HepG2 (cell line): Measurements from ENCODE around the gene PGAP3. TPM values are rescaled to one million over a fixed set of nuclear protein-coding genes. Genes with fewer than 3 reads are reported as not detected.

Experiments used
- GFI1 ChIP-seq: sonication (generic); formaldehyde crosslinking; IDR thresholded peaks from 2 replicates; pipeline ENCODE4 v1.5.0; 2020; ENCODE audit warnings: missing genetic modification reagents, mild to moderate bottlenecking, borderline replicate concordance
- HDAC1 ChIP-seq: sonication (generic); formaldehyde crosslinking; IDR thresholded peaks from 2 replicates; pipeline ENCODE4 v1.5.1; 2020; ENCODE audit warnings: mild to moderate bottlenecking, missing genetic modification reagents
- NFKB2 ChIP-seq: sonication (generic); formaldehyde crosslinking; IDR thresholded peaks from 2 replicates; pipeline ENCODE4 v1.4.0; 2020; ENCODE audit warnings: missing genetic modification reagents, borderline replicate concordance
- NR1H2 ChIP-seq: sonication (generic); formaldehyde crosslinking; IDR thresholded peaks from 2 replicates; pipeline ENCODE4 v1.8.1; 2022; ENCODE audit warnings: low read depth, missing genetic modification reagents, borderline replicate concordance
- RBM39 ChIP-seq: fragments of 200-400 bp; formaldehyde crosslinking; IDR thresholded peaks from one replicate; pipeline ENCODE4 v1.6.1; 2018; ENCODE audit warnings: antibody characterized with exemption, mild to moderate bottlenecking, low read depth, low read length; ENCODE audit not compliant: poor library complexity, severe bottlenecking
- SCMH1 ChIP-seq: sonication (generic); formaldehyde crosslinking; IDR thresholded peaks from 2 replicates; pipeline ENCODE4 v1.9.0; 2021; ENCODE audit warnings: missing genetic modification reagents, mild to moderate bottlenecking, borderline replicate concordance
- SOX6 ChIP-seq, 2 experiments: fragments of 450-650 bp in 1 of 2; sonication (generic) in 1 of 2; formaldehyde crosslinking in 1 of 2; IDR thresholded peaks; 2 replicates each; pipeline versions ENCODE4 v1.4.0 to v1.6.1; 2017 to 2020; ENCODE audit warnings: antibody characterized with exemption in 1 of 2, mild to moderate bottlenecking in 1 of 2, missing genetic modification reagents in 1 of 2
- THAP9 ChIP-seq: sonication (generic); formaldehyde crosslinking; IDR thresholded peaks from 2 replicates; pipeline ENCODE4; 2020; ENCODE audit warnings: missing genetic modification reagents, mild to moderate bottlenecking, borderline replicate concordance
- ZBTB39 ChIP-seq: sonication (generic); formaldehyde crosslinking; IDR thresholded peaks from 2 replicates; pipeline ENCODE4 v1.5.0; 2020; ENCODE audit warnings: missing genetic modification reagents
- ZBTB43 ChIP-seq: sonication (generic); formaldehyde crosslinking; conservative IDR thresholded peaks from 2 replicates; pipeline ENCODE4 v1.4.0; 2020; ENCODE audit warnings: missing genetic modification reagents
- ZNF142 ChIP-seq: sonication (generic); formaldehyde crosslinking; IDR thresholded peaks from 2 replicates; pipeline ENCODE4 v1.4.0; 2020; ENCODE audit warnings: missing genetic modification reagents
- polyA plus RNA-seq, 8 experiments: library from polyadenylated mRNA; depleted of rRNA in 3 of 8; stranded (reverse) in 7 of 8; unstranded in 1 of 8; fragments of >200 nt; fragmentation: Illumina TruSeq in 4 of 8; extraction: Trizol in 4 of 8; gene quantifications; 2 replicates each; pipeline versions ENCODE4 v1.2.1 to v1.2.3, GENCODE V29; 2011 to 2016; ENCODE audit warnings: low read depth in 4 of 8, missing spikeins in 1 of 8, mixed read lengths in 1 of 8; ENCODE audit not compliant: insufficient read depth in 1 of 8
- total RNA-seq, 5 experiments: library from RNA; depleted of rRNA; stranded (reverse); fragments of >200 nt; fragmentation: Illumina TruSeq; extraction: Trizol; gene quantifications; 2 replicates each; pipeline ENCODE4 v1.2.3, GENCODE V29; 2016; ENCODE audit warnings: low read depth in 1 of 5

PGAP3 gene
- total and polyA plus RNA-seq, 2 of the 13 experiments (the other 11 are each of a cell fraction or from before 2014, with no cell fraction given): 11.9 to 14.6 TPM

- no peak for TF ChIP-seq SCMH1 (CRISPR knock-in tag)
- peak; percentile 62; the same call in 1 of the 2 replicates for TF ChIP-seq ZNF142
- peak; percentile 49 for TF ChIP-seq RBM39
- no peak for TF ChIP-seq SOX6 (IDR thresholded peaks at IDR 0.05)
- peak; percentile 38; the same call in 1 of the 2 replicates for TF ChIP-seq SOX6 (CRISPR knock-in tag; IDR thresholded peaks at IDR 0.05)
- no peak for TF ChIP-seq THAP9 (CRISPR knock-in tag)
- TF ChIP-seq ZBTB43 (CRISPR knock-in tag): no peak
- peak; percentile 28; the same call in 1 of the 2 replicates for TF ChIP-seq GFI1 (CRISPR knock-in tag)
- no peak for TF ChIP-seq NR1H2
- TF ChIP-seq ZBTB39 (CRISPR knock-in tag): no peak
- peak; percentile 65 for TF ChIP-seq HDAC1 (CRISPR knock-in tag)
- peak; percentile 39; the same call in 1 of the 2 replicates for TF ChIP-seq NFKB2 (CRISPR knock-in tag)
Measured at GRCh38 chr17:39621523-39622379, 66.1 kb downstream of the PGAP3 start (continued).
